SU-DHL-6 (cell line): Measurements from ENCODE around the gene CD93.

ENCODE experiments used
- H2AFZ ChIP-seq: fragments of 200-600 bp; sonication (generic); 2 replicates; pipeline ENCODE4 v1.6.1; 2014; ENCODE audit warnings: low read depth, mild to moderate bottlenecking, moderate library complexity, mixed read lengths, antibody characterized with exemption, low read length; ENCODE audit not compliant: severe bottlenecking
- H3F3A ChIP-seq: fragments of 200-600 bp; shearing (Covaris generic); 2 replicates; pipeline ENCODE4 v1.6.0; 2016; ENCODE audit warnings: antibody characterized with exemption, mild to moderate bottlenecking; ENCODE audit not compliant: insufficient read depth
- H3K27ac ChIP-seq: fragments of 200-600 bp; sonication (generic); 2 replicates; pipeline ENCODE4 v1.5.1; 2016; ENCODE audit warnings: low read depth, mild to moderate bottlenecking, low read length, moderate library complexity, mixed read lengths
- H3K27me3 ChIP-seq: fragments of 200-600 bp; sonication (generic), shearing (Covaris generic); 2 replicates; pipeline ENCODE4 v1.6.0; 2014; ENCODE audit warnings: mild to moderate bottlenecking, low read length
- H3K36me3 ChIP-seq: fragments of 200-600 bp; sonication (generic); 2 replicates; pipeline ENCODE4 v1.6.1; 2014; ENCODE audit warnings: mild to moderate bottlenecking, low read length, mixed read lengths
- H3K4me2 ChIP-seq: fragments of 300-600, 200-600 bp; shearing (Covaris generic), sonication (generic); 2 replicates; pipeline ENCODE4 v1.6.0; 2014; ENCODE audit warnings: low read length, low read depth, mild to moderate bottlenecking; ENCODE audit not compliant: poor library complexity, severe bottlenecking
- H3K4me3 ChIP-seq: fragments of 200-600 bp; sonication (generic); 2 replicates; pipeline ENCODE4 v1.5.1; 2014; ENCODE audit warnings: antibody characterized with exemption, low read length, mild to moderate bottlenecking, mixed read lengths; ENCODE audit not compliant: insufficient read depth, poor library complexity, severe bottlenecking
- H3K79me2 ChIP-seq: fragments of 200-600 bp; sonication (generic); 2 replicates; pipeline ENCODE4 v1.6.1; 2014; ENCODE audit warnings: mild to moderate bottlenecking, low read length, moderate library complexity; ENCODE audit not compliant: insufficient read depth
- H3K9ac ChIP-seq: fragments of 200-600 bp; sonication (generic); 2 replicates; pipeline ENCODE4 v1.7.0; 2014; ENCODE audit warnings: mild to moderate bottlenecking, low read length
- H3K9me2 ChIP-seq: fragments of 200-600 bp; sonication (generic); replicated peaks from 2 replicates; pipeline ENCODE4 v1.6.1; 2014; ENCODE audit warnings: low read length; ENCODE audit not compliant: insufficient read depth
- H3K9me3 ChIP-seq: fragments of 200-600 bp; sonication (generic); 2 replicates; pipeline ENCODE4 v1.6.1; 2014; ENCODE audit warnings: low read length, mixed read lengths; ENCODE audit not compliant: insufficient read depth
- H4K20me1 ChIP-seq: fragments of 200-600 bp; sonication (generic); 2 replicates; pipeline ENCODE4 v1.6.1; 2014; ENCODE audit warnings: low read depth, mild to moderate bottlenecking, antibody characterized with exemption, low read length, moderate library complexity, mixed read lengths
- EZH2phosphoT487 ChIP-seq: fragments of 200-600 bp; sonication (generic), shearing (Covaris generic); conservative IDR thresholded peaks from 2 replicates; pipeline ENCODE4 v1.6.1; 2018; ENCODE audit warnings: mild to moderate bottlenecking, antibody characterized with exemption, low read length, moderate library complexity, mixed read lengths
- TF ChIP-seq, protein P1 (sequence below): fragments of 200-600 bp; sonication (generic); IDR thresholded peaks from one replicate; pipeline ENCODE4 v1.5.1; 2017; ENCODE audit warnings: antibody characterized with exemption, mild to moderate bottlenecking, low read length, moderate library complexity; ENCODE audit not compliant: insufficient read depth, poor library complexity, severe bottlenecking

Gene CD93

DNA sequence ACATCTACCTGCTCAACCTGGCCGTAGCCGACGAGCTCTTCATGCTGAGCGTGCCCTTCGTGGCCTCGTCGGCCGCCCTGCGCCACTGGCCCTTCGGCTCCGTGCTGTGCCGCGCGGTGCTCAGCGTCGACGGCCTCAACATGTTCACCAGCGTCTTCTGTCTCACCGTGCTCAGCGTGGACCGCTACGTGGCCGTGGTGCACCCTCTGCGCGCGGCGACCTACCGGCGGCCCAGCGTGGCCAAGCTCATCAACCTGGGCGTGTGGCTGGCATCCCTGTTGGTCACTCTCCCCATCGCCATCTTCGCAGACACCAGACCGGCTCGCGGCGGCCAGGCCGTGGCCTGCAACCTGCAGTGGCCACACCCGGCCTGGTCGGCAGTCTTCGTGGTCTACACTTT lies 50.4 kb downstream of the CD93 start:
- Histone ChIP-seq H3K36me3 (no peaks in the 10 kb centered on the region), H3K4me3 (no peak overlapping the region), H3K27ac (no peak overlapping the region), H3K9me3 (no peaks in the 10 kb centered on the region), H3K9ac (no peak overlapping the region), H2AFZ (no peak overlapping the region), H3K9me2 (no peaks in the 10 kb centered on the region), H3K4me2 (no peak overlapping the region), H3F3A (no peaks in the 10 kb centered on the region), H4K20me1 (no peaks in the 10 kb centered on the region), H3K27me3 (no peaks in the 10 kb centered on the region), H3K79me2 (no peaks in the 10 kb centered on the region)
- TF ChIP-seq, protein P1, sequence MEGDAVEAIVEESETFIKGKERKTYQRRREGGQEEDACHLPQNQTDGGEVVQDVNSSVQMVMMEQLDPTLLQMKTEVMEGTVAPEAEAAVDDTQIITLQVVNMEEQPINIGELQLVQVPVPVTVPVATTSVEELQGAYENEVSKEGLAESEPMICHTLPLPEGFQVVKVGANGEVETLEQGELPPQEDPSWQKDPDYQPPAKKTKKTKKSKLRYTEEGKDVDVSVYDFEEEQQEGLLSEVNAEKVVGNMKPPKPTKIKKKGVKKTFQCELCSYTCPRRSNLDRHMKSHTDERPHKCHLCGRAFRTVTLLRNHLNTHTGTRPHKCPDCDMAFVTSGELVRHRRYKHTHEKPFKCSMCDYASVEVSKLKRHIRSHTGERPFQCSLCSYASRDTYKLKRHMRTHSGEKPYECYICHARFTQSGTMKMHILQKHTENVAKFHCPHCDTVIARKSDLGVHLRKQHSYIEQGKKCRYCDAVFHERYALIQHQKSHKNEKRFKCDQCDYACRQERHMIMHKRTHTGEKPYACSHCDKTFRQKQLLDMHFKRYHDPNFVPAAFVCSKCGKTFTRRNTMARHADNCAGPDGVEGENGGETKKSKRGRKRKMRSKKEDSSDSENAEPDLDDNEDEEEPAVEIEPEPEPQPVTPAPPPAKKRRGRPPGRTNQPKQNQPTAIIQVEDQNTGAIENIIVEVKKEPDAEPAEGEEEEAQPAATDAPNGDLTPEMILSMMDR, result no peak
- no peak for TF ChIP-seq EZH2phosphoT487

DNA sequence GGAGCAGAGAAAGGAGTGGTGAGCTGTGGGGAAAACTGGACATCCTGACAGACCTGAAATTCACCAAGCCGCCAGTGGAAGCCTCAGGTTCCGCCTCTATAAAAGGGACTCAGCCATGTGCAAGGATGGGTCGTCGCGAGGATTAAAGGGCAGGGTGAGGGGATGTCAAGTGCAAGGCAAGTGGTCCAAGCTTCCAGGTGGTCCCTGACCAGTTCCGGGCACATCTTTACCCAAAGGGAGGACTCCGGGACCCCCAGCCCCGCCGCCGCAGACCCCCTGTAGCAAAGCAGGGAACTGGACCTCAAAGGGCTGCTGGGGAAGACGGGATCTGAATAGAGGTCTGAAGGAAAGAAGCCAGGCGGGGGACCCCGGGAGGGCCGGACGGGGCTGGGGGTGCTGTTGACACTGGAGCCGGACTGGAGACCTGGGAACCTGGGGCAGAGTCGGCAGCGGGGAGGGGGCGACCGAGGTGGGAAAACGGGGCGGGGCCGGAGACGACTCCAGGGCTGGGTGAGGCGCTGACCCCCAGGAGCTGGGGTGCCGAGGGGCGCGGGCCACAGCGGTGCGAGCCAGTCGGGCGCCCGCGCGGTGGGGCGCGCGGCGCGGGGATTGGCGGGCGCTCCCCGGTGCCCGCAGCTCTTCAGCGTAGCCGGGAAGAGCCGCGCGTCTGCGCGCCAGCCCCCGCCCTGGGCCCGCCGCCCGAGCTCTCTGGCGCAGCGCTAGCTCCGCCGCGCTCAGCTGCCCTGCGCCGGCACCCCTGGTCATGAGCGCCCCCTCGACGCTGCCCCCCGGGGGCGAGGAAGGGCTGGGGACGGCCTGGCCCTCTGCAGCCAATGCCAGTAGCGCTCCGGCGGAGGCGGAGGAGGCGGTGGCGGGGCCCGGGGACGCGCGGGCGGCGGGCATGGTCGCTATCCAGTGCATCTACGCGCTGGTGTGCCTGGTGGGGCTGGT lies 51.1 kb downstream of the CD93 start, which contains the start of gene SSTR4:
TSS of gene SSTR4 (plus strand) at position 592 of the 951 bp plus-strand sequence. CDS start at position 764, 172 bp downstream.
- Histone ChIP-seq H3K9me3 (no peaks in the 10 kb centered on the region), H3K27me3 (no peaks in the 10 kb centered on the region), H2AFZ (no peak within 1 kb of the TSS), H3K27ac (no peak within 1 kb of the TSS), H3K9ac (no peak within 1 kb of the TSS), H3K4me3 (no peak within 1 kb of the TSS), H3K79me2 (no peaks in the 10 kb centered on the region), H3K36me3 (no peaks in the 10 kb centered on the region), H3K9me2 (no peaks in the 10 kb centered on the region), H3F3A (no peaks in the 10 kb centered on the region), H4K20me1 (no peaks in the 10 kb centered on the region), H3K4me2 (no peak within 1 kb of the TSS)
- no peak for TF ChIP-seq EZH2phosphoT487
- TF ChIP-seq, protein P1, result no peak

DNA sequence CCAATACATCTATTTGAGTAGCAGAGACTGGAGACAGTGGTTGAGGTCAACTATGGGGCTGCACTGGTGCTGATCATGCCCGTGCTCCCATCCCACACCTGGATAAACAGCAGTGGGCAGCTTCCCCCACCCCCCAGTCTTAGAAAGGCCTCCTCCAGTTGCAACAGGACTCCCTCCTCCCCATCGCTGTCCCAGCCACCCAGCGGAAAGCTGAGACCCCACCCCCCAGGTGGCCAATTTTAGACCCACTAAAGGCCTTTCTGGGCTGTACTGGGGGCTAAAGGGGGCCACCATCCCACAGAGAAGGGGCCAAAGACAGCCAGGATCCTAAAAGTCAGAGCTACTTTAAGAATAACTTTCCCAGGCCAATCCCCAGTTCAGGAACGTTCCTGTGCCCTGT lies 52.2 kb downstream of the CD93 start:
- no peak overlapping the region for H2AFZ ChIP-seq
- no peaks in the 10 kb centered on the region for H4K20me1 ChIP-seq
- H3K9me3 ChIP-seq, result no peaks in the 10 kb centered on the region
- H3K79me2 ChIP-seq, result no peaks in the 10 kb centered on the region
- no peak overlapping the region for H3K4me3 ChIP-seq
- H3K9me2 ChIP-seq, result no peaks in the 10 kb centered on the region
- TF ChIP-seq, protein P1, result no peak
- TF ChIP-seq EZH2phosphoT487, result no peak
- no peaks in the 10 kb centered on the region for H3F3A ChIP-seq
- H3K9ac ChIP-seq, result no peak overlapping the region
- no peak overlapping the region for H3K4me2 ChIP-seq
- H3K36me3 ChIP-seq, result no peaks in the 10 kb centered on the region
- H3K27ac ChIP-seq, result no peak overlapping the region
- no peaks in the 10 kb centered on the region for H3K27me3 ChIP-seq
